Keratinocyte (primary cell): ENCODE results near the gene KXD1. TPM values are rescaled to one million over a fixed set of nuclear protein-coding genes. Genes with fewer than 3 reads are reported as not detected.
A peak's percentile ranks its signal among the peaks of the same experiment; 100 is the strongest.

Source experiments
- DNase-seq: peaks from one replicate; pipeline ENCODE4 v3.0.0-alpha.2; 2011; ENCODE audit warnings: low read depth, missing footprints, low spot score
- FAIRE-seq: peaks from 2 replicates; lab custom pipeline; 2011; peaks lifted over from hg19 to GRCh38; lab: Jason Lieb, UNC
- H2AFZ ChIP-seq: 2 replicates; pipeline ENCODE4 v1.6.0; 2012; ENCODE audit warnings: low read length, control low read depth, inconsistent platforms; ENCODE audit not compliant: control insufficient read depth
- H3K27ac ChIP-seq: 2 replicates; pipeline ENCODE4 v1.5.1; 2011; ENCODE audit warnings: low read length; ENCODE audit not compliant: control insufficient read depth, insufficient read depth
- H3K27me3 ChIP-seq: 3 replicates; pipeline ENCODE4 v1.6.0; 2011; ENCODE audit warnings: low read length; ENCODE audit not compliant: control insufficient read depth, insufficient read depth; ENCODE audit errors: extremely low read depth
- H3K36me3 ChIP-seq, 2 experiments: 2 replicates in 1 of 2; 3 replicates in 1 of 2; pipeline ENCODE4 v1.5.1; 2011; ENCODE audit warnings: low read length in 2 of 2, mild to moderate bottlenecking in 1 of 2; ENCODE audit not compliant: control insufficient read depth in 2 of 2, insufficient read depth in 2 of 2; ENCODE audit errors: extremely low read depth in 1 of 2
- H3K4me1 ChIP-seq: 3 replicates; pipeline ENCODE4 v1.5.1; 2011; ENCODE audit warnings: low read length; ENCODE audit not compliant: control insufficient read depth, insufficient read depth; ENCODE audit errors: extremely low read depth
- H3K4me2 ChIP-seq: 3 replicates; pipeline ENCODE4 v1.6.0; 2011; ENCODE audit warnings: low read depth, low read length; ENCODE audit not compliant: control insufficient read depth, insufficient read depth; ENCODE audit errors: extremely low read depth
- H3K4me3 ChIP-seq, 3 experiments: fragments of 200-600 bp in 1 of 3; sonication (generic) in 1 of 3; 2 replicates in 2 of 3; 3 replicates in 1 of 3; pipeline ENCODE4 v1.5.1; 2011 to 2016; ENCODE audit warnings: low read length in 3 of 3, mild to moderate bottlenecking in 3 of 3, control low read depth in 2 of 3, inconsistent platforms in 1 of 3, low read depth in 1 of 3, mixed read lengths in 1 of 3, mixed run types in 1 of 3, moderate library complexity in 1 of 3; ENCODE audit not compliant: control insufficient read depth in 2 of 3, insufficient read depth in 2 of 3; ENCODE audit errors: extremely low read depth in 1 of 3
- H3K79me2 ChIP-seq: 2 replicates; pipeline ENCODE4 v1.6.0; 2012; ENCODE audit warnings: low read length; ENCODE audit not compliant: control insufficient read depth, insufficient read depth
- H3K9ac ChIP-seq: 3 replicates; pipeline ENCODE4 v1.6.0; 2011; ENCODE audit warnings: low read length; ENCODE audit not compliant: control insufficient read depth, insufficient read depth; ENCODE audit errors: extremely low read depth
- H3K9me1 ChIP-seq: 3 replicates; pipeline ENCODE4 v1.6.0; 2011; ENCODE audit warnings: low read length; ENCODE audit not compliant: control insufficient read depth, insufficient read depth; ENCODE audit errors: extremely low read depth
- H3K9me3 ChIP-seq: 2 replicates; pipeline ENCODE4 v1.5.1; 2012; ENCODE audit warnings: low read depth, low read length; ENCODE audit not compliant: control insufficient read depth
- H4K20me1 ChIP-seq: 3 replicates; pipeline ENCODE4 v1.6.0; 2011; ENCODE audit warnings: low read length; ENCODE audit not compliant: control insufficient read depth, insufficient read depth; ENCODE audit errors: extremely low read depth
- EZH2 ChIP-seq: IDR thresholded peaks from one replicate; pipeline ENCODE4 v1.6.1; 2012; ENCODE audit warnings: inconsistent platforms, mild to moderate bottlenecking, low read length, moderate library complexity
- dilution Hi-C: fragments of 300-500 bp; cut with MboI; formaldehyde crosslinking; loops from one replicate; pipeline ENCODE4 v1.7.0; 2020; ENCODE audit warnings: low sequenced_read_pairs; ENCODE audit not compliant: extremely low pct_ligation_motif_present
- polyA plus RNA-seq, 5 experiments: library from polyadenylated mRNA; depleted of rRNA in 3 of 5; stranded (reverse) in 3 of 5; stranded (forward) in 1 of 5; unstranded in 1 of 5; fragments of >200 nt; gene quantifications; 1 replicate in 1 of 5; 2 replicates in 3 of 5; 3 replicates in 1 of 5; pipeline versions ENCODE4 v1.2.1 to v1.2.3, GENCODE V29; 2011 to 2012; ENCODE audit warnings: missing spikeins in 2 of 5, low read depth in 1 of 5, low replicate concordance in 1 of 5
- TF ChIP-seq, protein P1 (sequence below), 3 experiments: IDR thresholded peaks in 1 of 3; conservative IDR thresholded peaks in 1 of 3; optimal IDR thresholded peaks in 1 of 3; 2 replicates in 2 of 3; 3 replicates in 1 of 3; pipeline versions ENCODE3 to v1.5.1; 2011; ENCODE audit warnings: low read length in 3 of 3, mild to moderate bottlenecking in 3 of 3, moderate library complexity in 2 of 3, control low read depth in 1 of 3, inconsistent platforms in 1 of 3; ENCODE audit not compliant: insufficient read depth in 2 of 3; ENCODE audit errors: extremely low read depth in 1 of 3

KXD1 gene
- polyA plus RNA-seq, 1 donor (not counting 4 experiments of a cell fraction or from before 2014, with no cell fraction given) = 94.6 TPM

DNA sequence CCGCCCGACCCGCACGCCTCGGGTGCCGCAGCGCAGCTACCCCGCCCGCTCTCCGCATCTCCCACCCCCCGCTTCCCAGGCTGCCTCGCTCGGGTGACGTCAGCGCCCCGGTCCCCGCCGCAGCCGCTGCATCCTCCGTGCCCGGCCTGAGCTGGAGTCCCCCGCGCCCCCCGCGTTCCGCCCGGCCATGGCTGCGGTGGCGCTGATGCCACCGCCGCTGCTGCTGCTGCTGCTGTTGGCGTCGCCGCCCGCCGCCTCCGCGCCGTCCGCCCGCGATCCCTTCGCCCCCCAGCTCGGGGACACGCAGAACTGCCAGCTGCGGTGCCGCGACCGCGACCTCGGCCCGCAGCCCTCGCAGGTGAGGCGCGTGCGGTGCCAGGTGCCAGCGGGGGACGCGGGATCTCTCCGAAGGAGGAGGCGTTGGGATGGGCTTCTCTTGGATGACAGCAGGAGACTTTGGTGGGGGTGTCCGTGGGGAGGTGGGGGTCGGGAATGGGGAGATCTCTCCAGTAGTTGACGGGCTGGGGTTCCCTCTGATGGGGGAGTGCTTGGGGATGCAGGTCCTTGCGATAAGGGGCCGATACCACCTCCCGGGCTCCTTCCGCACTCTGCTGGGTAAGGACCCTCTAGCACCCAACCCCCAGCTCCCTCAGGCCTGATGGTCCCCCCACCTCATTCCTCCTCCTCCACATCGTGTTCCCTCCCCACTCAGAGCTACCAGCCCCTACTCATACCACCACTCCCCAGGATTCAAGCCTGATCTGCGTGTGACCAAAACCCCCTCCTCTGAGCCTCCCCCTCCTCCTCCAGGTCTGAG, 55.3 kb downstream of the KXD1 start, which contains the start of gene TMEM59L:
TSS of gene TMEM59L (plus strand) at position 99 of the 817 bp plus-strand sequence. CDS start at position 188, 89 bp downstream.
- DNase-seq = no peak
- Histone ChIP-seq H4K20me1 (no peaks in the 10 kb centered on the region), H3K36me3 (no peaks in the 10 kb centered on the region), H3K9ac (no peak within 1 kb of the TSS), H3K4me1 (peaks cover under 1% of the 10 kb centered on the region), H3K27ac (no peak within 1 kb of the TSS), H3K9me3 (no peaks in the 10 kb centered on the region), H3K79me2 (no peaks in the 10 kb centered on the region), H2AFZ (no peak within 1 kb of the TSS), H3K9me1 (no peaks in the 10 kb centered on the region), H3K27me3 (peaks cover 67% of the 10 kb centered on the region), H3K4me2 (peak within 1 kb of the TSS; percentile 56), H3K4me3 (peak within 1 kb of the TSS; percentile 17 to 20 (median 18))
- TF ChIP-seq, protein P1, sequence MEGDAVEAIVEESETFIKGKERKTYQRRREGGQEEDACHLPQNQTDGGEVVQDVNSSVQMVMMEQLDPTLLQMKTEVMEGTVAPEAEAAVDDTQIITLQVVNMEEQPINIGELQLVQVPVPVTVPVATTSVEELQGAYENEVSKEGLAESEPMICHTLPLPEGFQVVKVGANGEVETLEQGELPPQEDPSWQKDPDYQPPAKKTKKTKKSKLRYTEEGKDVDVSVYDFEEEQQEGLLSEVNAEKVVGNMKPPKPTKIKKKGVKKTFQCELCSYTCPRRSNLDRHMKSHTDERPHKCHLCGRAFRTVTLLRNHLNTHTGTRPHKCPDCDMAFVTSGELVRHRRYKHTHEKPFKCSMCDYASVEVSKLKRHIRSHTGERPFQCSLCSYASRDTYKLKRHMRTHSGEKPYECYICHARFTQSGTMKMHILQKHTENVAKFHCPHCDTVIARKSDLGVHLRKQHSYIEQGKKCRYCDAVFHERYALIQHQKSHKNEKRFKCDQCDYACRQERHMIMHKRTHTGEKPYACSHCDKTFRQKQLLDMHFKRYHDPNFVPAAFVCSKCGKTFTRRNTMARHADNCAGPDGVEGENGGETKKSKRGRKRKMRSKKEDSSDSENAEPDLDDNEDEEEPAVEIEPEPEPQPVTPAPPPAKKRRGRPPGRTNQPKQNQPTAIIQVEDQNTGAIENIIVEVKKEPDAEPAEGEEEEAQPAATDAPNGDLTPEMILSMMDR (optimal IDR thresholded peaks at IDR 0.05 in 1 of 3, IDR thresholded peaks at IDR 0.05 in 1 of 3, conservative IDR thresholded peaks at IDR 0.05 in 1 of 3; ENCODE audit: extremely low read depth in 1 of 3, insufficient read depth in 2 of 3, low read length in 3 of 3) = no peak
- TF ChIP-seq EZH2 = peak; percentile 43
- FAIRE-seq = no peak
- dilution Hi-C loops = no loop called here

DNA sequence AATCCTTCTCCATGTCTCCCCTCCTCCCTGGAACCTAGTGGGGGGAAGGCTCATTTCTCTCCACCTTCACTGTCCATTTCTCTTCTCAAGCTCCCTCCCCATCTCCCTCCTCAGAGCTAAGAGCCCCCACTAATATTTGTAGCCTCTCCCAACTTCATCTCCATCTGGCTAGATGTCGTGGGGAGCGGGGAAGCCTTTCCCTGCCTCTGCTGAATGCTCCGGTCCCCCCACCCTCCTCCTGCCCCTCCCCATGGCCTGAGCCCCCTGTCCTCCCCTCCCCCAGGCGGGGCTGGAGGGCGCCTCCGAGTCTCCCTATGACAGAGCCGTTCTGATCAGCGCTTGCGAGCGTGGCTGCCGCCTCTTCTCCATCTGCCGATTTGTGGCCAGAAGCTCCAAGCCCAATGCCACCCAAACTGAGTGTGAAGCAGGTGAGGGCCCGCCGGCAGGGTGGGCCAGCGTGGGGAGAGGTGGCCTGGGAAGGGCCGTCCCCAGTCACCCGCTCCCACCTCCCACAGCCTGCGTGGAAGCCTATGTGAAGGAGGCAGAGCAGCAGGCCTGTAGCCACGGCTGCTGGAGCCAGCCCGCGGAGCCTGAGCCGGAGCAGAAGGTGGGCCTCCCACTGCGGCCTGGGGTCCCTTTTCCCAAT, 56.0 kb downstream of the KXD1 start:
- Histone ChIP-seq H3K9me3 (no peaks in the 10 kb centered on the region), H3K27me3 (peaks cover 60% of the 10 kb centered on the region), H3K79me2 (no peaks in the 10 kb centered on the region), H3K4me1 (no peaks in the 10 kb centered on the region), H3K4me3 (no peak overlapping the region), H2AFZ (no peak overlapping the region), H4K20me1 (no peaks in the 10 kb centered on the region), H3K4me2 (no peak overlapping the region), H3K36me3 (no peaks in the 10 kb centered on the region), H3K9me1 (no peaks in the 10 kb centered on the region), H3K27ac (no peak overlapping the region), H3K9ac (no peak overlapping the region)
- TF ChIP-seq EZH2 = no peak
- TF ChIP-seq, protein P1 (optimal IDR thresholded peaks at IDR 0.05 in 1 of 3, IDR thresholded peaks at IDR 0.05 in 1 of 3, conservative IDR thresholded peaks at IDR 0.05 in 1 of 3; ENCODE audit: extremely low read depth in 1 of 3, insufficient read depth in 2 of 3, low read length in 3 of 3) = no peak
- dilution Hi-C loops = no loop called here
- FAIRE-seq (no peak), DNase-seq (no peak)
